HepG2 (cell line): ENCODE results near the gene NAGS. TPM values are rescaled to one million over a fixed set of nuclear protein-coding genes. Genes with fewer than 3 reads are reported as not detected.
A peak's percentile ranks its signal among the peaks of the same experiment; 100 is the strongest.

Source experiments
- AKAP8 ChIP-seq: sonication (generic); formaldehyde crosslinking; IDR thresholded peaks from 2 replicates; pipeline ENCODE4 v1.5.1; 2020; ENCODE audit warnings: mild to moderate bottlenecking, missing genetic modification reagents
- CC2D1A ChIP-seq: sonication (generic); formaldehyde crosslinking; IDR thresholded peaks from 2 replicates; pipeline ENCODE4 v1.8.1; 2023; ENCODE audit warnings: mild to moderate bottlenecking, missing genetic modification reagents
- CTCF ChIP-seq: sonication (generic); formaldehyde crosslinking; IDR thresholded peaks from 2 replicates; pipeline ENCODE4 v1.5.0; 2020; ENCODE audit warnings: mild to moderate bottlenecking, missing genetic modification reagents, moderate library complexity
- DMAP1 ChIP-seq: IDR thresholded peaks from 2 replicates; pipeline ENCODE4 v1.6.1; 2016
- ESRRA ChIP-seq: sonication (generic); formaldehyde crosslinking; IDR thresholded peaks from 2 replicates; pipeline ENCODE4 v1.5.1; 2020; ENCODE audit warnings: mild to moderate bottlenecking, low read depth, missing genetic modification reagents
- GFI1 ChIP-seq: sonication (generic); formaldehyde crosslinking; IDR thresholded peaks from 2 replicates; pipeline ENCODE4 v1.5.0; 2020; ENCODE audit warnings: missing genetic modification reagents, mild to moderate bottlenecking, borderline replicate concordance
- KAT7 ChIP-seq: IDR thresholded peaks from 2 replicates; pipeline ENCODE4 v1.6.1; 2018; ENCODE audit warnings: borderline replicate concordance, missing compliant biosample characterization
- NFYB ChIP-seq: sonication (generic); formaldehyde crosslinking; IDR thresholded peaks from 2 replicates; pipeline ENCODE4 v1.4.0; 2020; ENCODE audit warnings: missing genetic modification reagents
- SALL1 ChIP-seq: sonication (generic); formaldehyde crosslinking; IDR thresholded peaks from 2 replicates; pipeline ENCODE4 v1.8.0; 2022; ENCODE audit warnings: mild to moderate bottlenecking, missing genetic modification reagents
- SAP130 ChIP-seq: IDR thresholded peaks from 2 replicates; pipeline ENCODE4 v1.6.1; 2016; ENCODE audit warnings: low read depth
- SP4 ChIP-seq: sonication (generic); formaldehyde crosslinking; IDR thresholded peaks from 2 replicates; pipeline ENCODE4 v1.8.1; 2023; ENCODE audit warnings: mild to moderate bottlenecking, missing genetic modification reagents
- SSRP1 ChIP-seq: IDR thresholded peaks from 2 replicates; pipeline ENCODE4 v1.6.1; 2016; ENCODE audit warnings: control low read depth
- STAG1 ChIP-seq: sonication (generic); formaldehyde crosslinking; IDR thresholded peaks from 2 replicates; pipeline ENCODE4 v1.4.0; 2020; ENCODE audit warnings: missing genetic modification reagents
- YEATS2 ChIP-seq: sonication (generic); formaldehyde crosslinking; IDR thresholded peaks from 2 replicates; pipeline ENCODE4 v1.4.0; 2020; ENCODE audit warnings: missing genetic modification reagents, borderline replicate concordance
- ZNF337 ChIP-seq: sonication (generic); formaldehyde crosslinking; IDR thresholded peaks from 2 replicates; pipeline ENCODE4 v1.5.1; 2020; ENCODE audit warnings: missing genetic modification reagents, low read depth, mild to moderate bottlenecking, borderline replicate concordance
- ZNF557 ChIP-seq: sonication (generic); formaldehyde crosslinking; IDR thresholded peaks from 2 replicates; pipeline ENCODE4 v1.4.0; 2020; ENCODE audit warnings: missing genetic modification reagents
- ZNF850 ChIP-seq: sonication (generic); formaldehyde crosslinking; conservative IDR thresholded peaks from 2 replicates; pipeline ENCODE4 v1.9.0; 2021; ENCODE audit warnings: mild to moderate bottlenecking, missing genetic modification reagents
- ZSCAN9 ChIP-seq: IDR thresholded peaks from 2 replicates; pipeline ENCODE4 v1.6.1; 2016; ENCODE audit warnings: borderline replicate concordance
- polyA plus RNA-seq, 8 experiments: library from polyadenylated mRNA; depleted of rRNA in 3 of 8; stranded (reverse) in 7 of 8; unstranded in 1 of 8; fragments of >200 nt; fragmentation: Illumina TruSeq in 4 of 8; extraction: Trizol in 4 of 8; gene quantifications; 2 replicates each; pipeline versions ENCODE4 v1.2.1 to v1.2.3, GENCODE V29; 2011 to 2016; ENCODE audit warnings: low read depth in 4 of 8, missing spikeins in 1 of 8, mixed read lengths in 1 of 8; ENCODE audit not compliant: insufficient read depth in 1 of 8
- total RNA-seq, 5 experiments: library from RNA; depleted of rRNA; stranded (reverse); fragments of >200 nt; fragmentation: Illumina TruSeq; extraction: Trizol; gene quantifications; 2 replicates each; pipeline ENCODE4 v1.2.3, GENCODE V29; 2016; ENCODE audit warnings: low read depth in 1 of 5
- TF ChIP-seq, protein P1 (sequence below): sonication (generic); formaldehyde crosslinking; IDR thresholded peaks from 2 replicates; pipeline ENCODE4 v1.4.0; 2020; ENCODE audit warnings: missing genetic modification reagents; ENCODE audit errors: not compliant biosample characterization
- TF ChIP-seq, protein P2 (sequence below): sonication (generic); formaldehyde crosslinking; IDR thresholded peaks from 2 replicates; pipeline ENCODE4 v1.8.0; 2022; ENCODE audit warnings: missing genetic modification reagents, mild to moderate bottlenecking, inconsistent platforms, borderline replicate concordance
- TF ChIP-seq, protein P3 (sequence below): IDR thresholded peaks from 2 replicates; pipeline ENCODE4 v1.6.1; 2016; ENCODE audit warnings: missing genetic modification reagents, missing compliant biosample characterization
- TF ChIP-seq, protein P4 (sequence below): sonication (generic); formaldehyde crosslinking; IDR thresholded peaks from 2 replicates; pipeline ENCODE4 v1.4.0; 2020; ENCODE audit warnings: mild to moderate bottlenecking, missing genetic modification reagents
- TF ChIP-seq, protein P5 (sequence below): sonication (generic); formaldehyde crosslinking; IDR thresholded peaks from 2 replicates; pipeline ENCODE4 v1.4.0; 2020; ENCODE audit warnings: low read depth, mild to moderate bottlenecking, missing genetic modification reagents

NAGS gene
- total and polyA plus RNA-seq, 2 of the 13 experiments (the other 11 are each of a cell fraction or from before 2014, with no cell fraction given) = 4.3 to 5.1 TPM

GRCh38 chr17:43983515-43984411, 20.7 kb upstream of the NAGS start (continued):
- TF ChIP-seq GFI1 (CRISPR knock-in tag) (peak; percentile 95), CC2D1A (CRISPR knock-in tag) (peak; percentile 79; the same call in 1 of the 2 replicates), ZNF557 (CRISPR knock-in tag) (no peak), SALL1 (peak; percentile 97), SSRP1 (no peak), SP4 (CRISPR knock-in tag) (peak; percentile 74), AKAP8 (peak; percentile 97), STAG1 (CRISPR knock-in tag) (no peak; the same call in 1 of the 2 replicates), ESRRA (peak; percentile 78; the same call in 1 of the 2 replicates), KAT7 (CRISPR knock-in tag) (no peak), YEATS2 (CRISPR knock-in tag) (peak; percentile 26; the same call in 1 of the 2 replicates), DMAP1 (CRISPR knock-in tag) (peak; percentile 56; the same call in 1 of the 2 replicates), ZNF850 (0 out of 2 replicates have a peak, but pooled peaks have one; percentile 36), SAP130 (CRISPR knock-in tag) (peak; percentile 86), CTCF (peak; percentile 60), ZNF337 (CRISPR knock-in tag) (peak; percentile 61; the same call in 1 of the 2 replicates), NFYB (CRISPR knock-in tag) (no peak), ZSCAN9 (CRISPR knock-in tag) (peak; percentile 87)
- TF ChIP-seq, protein P1, sequence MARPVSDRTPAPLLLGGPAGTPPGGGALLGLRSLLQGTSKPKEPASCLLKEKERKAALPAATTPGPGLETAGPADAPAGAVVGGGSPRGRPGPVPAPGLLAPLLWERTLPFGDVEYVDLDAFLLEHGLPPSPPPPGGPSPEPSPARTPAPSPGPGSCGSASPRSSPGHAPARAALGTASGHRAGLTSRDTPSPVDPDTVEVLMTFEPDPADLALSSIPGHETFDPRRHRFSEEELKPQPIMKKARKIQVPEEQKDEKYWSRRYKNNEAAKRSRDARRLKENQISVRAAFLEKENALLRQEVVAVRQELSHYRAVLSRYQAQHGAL = no peak
- TF ChIP-seq, protein P2, sequence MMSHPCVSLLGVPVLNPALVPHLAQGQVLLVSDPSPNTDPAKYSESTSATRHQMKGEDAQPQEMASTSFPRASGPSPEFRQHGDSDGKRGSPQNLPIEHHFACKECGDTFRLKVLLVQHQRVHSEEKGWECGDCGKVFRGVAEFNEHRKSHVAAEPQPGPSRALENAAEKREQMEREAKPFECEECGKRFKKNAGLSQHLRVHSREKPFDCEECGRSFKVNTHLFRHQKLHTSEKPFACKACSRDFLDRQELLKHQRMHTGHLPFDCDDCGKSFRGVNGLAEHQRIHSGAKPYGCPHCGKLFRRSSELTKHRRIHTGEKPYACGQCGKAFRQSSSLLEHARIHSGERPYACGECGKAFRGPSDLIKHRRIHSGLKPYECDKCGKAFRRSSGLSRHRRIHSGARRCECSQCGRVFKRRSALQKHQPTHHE = peak; percentile 82; the same call in 1 of the 2 replicates
- TF ChIP-seq, protein P3, sequence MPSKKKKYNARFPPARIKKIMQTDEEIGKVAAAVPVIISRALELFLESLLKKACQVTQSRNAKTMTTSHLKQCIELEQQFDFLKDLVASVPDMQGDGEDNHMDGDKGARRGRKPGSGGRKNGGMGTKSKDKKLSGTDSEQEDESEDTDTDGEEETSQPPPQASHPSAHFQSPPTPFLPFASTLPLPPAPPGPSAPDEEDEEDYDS (CRISPR knock-in tag) = no peak; the same call in 1 of the 2 replicates
- TF ChIP-seq, protein P4, sequence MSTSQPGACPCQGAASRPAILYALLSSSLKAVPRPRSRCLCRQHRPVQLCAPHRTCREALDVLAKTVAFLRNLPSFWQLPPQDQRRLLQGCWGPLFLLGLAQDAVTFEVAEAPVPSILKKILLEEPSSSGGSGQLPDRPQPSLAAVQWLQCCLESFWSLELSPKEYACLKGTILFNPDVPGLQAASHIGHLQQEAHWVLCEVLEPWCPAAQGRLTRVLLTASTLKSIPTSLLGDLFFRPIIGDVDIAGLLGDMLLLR = peak; percentile 42
- TF ChIP-seq, protein P5, sequence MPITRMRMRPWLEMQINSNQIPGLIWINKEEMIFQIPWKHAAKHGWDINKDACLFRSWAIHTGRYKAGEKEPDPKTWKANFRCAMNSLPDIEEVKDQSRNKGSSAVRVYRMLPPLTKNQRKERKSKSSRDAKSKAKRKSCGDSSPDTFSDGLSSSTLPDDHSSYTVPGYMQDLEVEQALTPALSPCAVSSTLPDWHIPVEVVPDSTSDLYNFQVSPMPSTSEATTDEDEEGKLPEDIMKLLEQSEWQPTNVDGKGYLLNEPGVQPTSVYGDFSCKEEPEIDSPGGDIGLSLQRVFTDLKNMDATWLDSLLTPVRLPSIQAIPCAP (CRISPR knock-in tag) = no peak
